A549 treated with ZK216348 at 1 μM for 4 hours (cell line): ENCODE data around the gene NAT16. TPM values are rescaled to one million over a fixed set of nuclear protein-coding genes. Genes with fewer than 3 reads are reported as not detected.

Source experiments
- total RNA-seq: library from RNA; stranded (reverse); fragments of 200-300 nt; extraction: Qiagen RNA extraction; gene quantifications from 5 replicates; pipeline ENCODE4 v1.2.3, GENCODE V29; 2022; ENCODE audit warnings: low read depth

NAT16 gene
- total RNA-seq = 0.13 to 0.29 TPM (median 0.22 TPM) in 5 replicates

DNA sequence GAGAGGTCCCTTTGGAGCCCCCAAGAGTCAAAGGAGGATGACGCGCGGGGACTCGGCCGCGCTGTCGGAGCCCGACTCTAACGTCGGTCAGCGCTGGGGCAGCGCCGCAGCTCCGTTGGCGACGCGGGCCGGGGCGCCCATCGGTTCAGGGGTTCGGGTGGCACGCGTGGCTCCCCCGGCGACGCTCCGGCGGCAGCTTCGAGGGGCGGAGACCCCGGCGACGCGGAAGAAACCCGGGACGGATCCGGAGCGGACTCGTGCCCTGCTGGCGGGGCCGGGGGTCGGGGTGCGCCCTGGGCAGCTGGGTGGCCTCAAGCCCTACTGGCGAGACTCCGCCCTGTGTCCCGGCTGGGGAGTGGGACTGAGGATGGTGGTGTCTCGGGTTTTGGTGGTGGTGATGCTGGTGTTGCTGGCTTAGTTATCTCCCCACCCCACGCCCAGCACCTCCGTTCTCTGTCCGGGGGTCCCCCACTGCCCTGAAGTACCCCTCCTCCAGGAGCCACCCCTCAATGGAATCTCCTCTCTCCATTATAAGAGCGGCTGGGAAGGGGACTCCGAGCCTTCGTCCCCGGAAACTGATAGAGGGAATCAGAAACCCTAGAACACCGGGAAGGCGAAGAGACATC is at the start of gene NAT16:
Gene NAT16 (minus strand): TSS at position 164 of the 626 bp plus-strand sequence. CDS start 5,486 bp downstream, outside the sequence.

DNA sequence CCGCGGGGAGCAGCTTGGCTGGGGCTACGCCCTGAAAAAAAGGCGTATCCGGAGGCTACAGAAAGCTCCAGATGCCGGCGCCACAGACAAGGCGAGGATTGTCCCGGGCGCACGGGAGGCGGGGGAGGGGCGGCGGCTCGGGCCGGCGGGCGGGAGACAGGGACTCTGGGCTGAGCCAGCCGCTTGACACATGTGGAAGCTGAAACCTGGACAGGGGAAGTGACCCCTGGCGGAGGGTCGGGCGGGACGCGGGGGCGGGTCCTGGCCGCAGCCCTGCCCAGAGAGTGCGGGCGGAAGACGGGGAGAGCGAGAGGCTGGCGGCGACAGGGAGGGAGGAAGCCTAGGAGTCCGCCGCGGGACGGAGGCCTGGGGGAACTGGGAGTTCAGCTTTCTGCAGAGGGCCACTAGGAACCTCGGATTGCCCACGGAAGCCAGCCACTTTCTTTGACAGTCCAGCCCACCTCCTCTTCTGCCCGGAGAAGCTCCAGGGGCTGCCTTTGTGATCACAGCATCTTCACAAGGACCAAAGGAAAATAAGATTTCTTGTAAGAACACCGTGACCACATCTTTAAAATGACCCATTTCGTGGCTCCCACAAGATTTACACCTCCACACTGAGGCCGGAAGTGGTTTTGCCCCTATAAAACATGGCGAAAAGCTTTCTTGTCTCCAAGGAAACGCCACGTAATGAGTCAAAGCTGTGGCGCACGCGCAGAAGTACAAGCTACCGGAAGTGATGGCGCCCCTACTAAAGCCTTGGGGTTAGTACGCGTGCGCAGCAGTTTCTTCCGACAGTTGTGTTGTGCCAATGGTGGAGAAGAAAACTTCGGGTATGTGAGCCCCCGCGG is 37.5 kb upstream of the NAT16 start, which contains the start of the genes PLOD3 and ZNHIT1:
Gene PLOD3 (minus strand): TSS at position 194 of the 848 bp plus-strand sequence. CDS start 307 bp downstream, outside the sequence.
Gene ZNHIT1 (plus strand): TSS at position 778 of the 848 bp plus-strand sequence. CDS start 31 bp downstream, at position 809.

GRCh38 chr7:101200862-101201599 is 20.9 kb upstream of the NAT16 start, which contains the start of gene MOGAT3:
Gene MOGAT3 (minus strand): TSS chr7:101201036. CDS start chr7:101200854, 182 bp downstream.

GRCh38 chr7:101165075-101165957 is 14.8 kb downstream of the NAT16 start, which contains the start of gene VGF:
Gene VGF (minus strand): TSS chr7:101165569. CDS start chr7:101164843, 726 bp downstream.

GRCh38 chr7:101153969-101154692 is 26.0 kb downstream of the NAT16 start, which contains the start of gene AP1S1:
Gene AP1S1 (plus strand): TSS chr7:101154476. CDS start chr7:101154515, 39 bp downstream.

GRCh38 chr7:101126651-101127459 is 53.2 kb downstream of the NAT16 start, which contains the start of gene SERPINE1:
Gene SERPINE1 (plus strand): TSS chr7:101127104. CDS start chr7:101128394, 1,290 bp downstream.

Other genes with a start within 250 kb of the NAT16 start
- 9.8 to 23.5 TPM (median 22.0 TPM) in 5 replicates for gene MUC3A, start 230.8 kb downstream of the NAT16 start, total RNA-seq
- 10.8 to 20.4 TPM (median 16.4 TPM) in 5 replicates for gene MUC12, start 210.7 kb downstream of the NAT16 start, total RNA-seq
- 0.01 to 0.30 TPM (median 0.02 TPM) in 5 replicates for gene MUC17, start 160.2 kb downstream of the NAT16 start, total RNA-seq
- gene TRIM56, start 94.8 kb downstream of the NAT16 start, total RNA-seq = 8.6 to 18.6 TPM (median 14.5 TPM) in 5 replicates
- 1,301 to 1,792 TPM (median 1,475 TPM) in 5 replicates for gene SERPINE1, start 53.2 kb downstream of the NAT16 start, total RNA-seq
- 133 to 146 TPM (median 140 TPM) in 5 replicates for gene AP1S1, start 25.8 kb downstream of the NAT16 start, total RNA-seq
- gene VGF, start 14.7 kb downstream of the NAT16 start, total RNA-seq = 8.9 to 26.8 TPM (median 17.5 TPM) in 5 replicates
- not detected in 5 replicates for gene MOGAT3, start 20.7 kb upstream of the NAT16 start, total RNA-seq
- 66.1 to 89.3 TPM (median 85.4 TPM) in 5 replicates for gene PLOD3, start 37.3 kb upstream of the NAT16 start, total RNA-seq
- gene ZNHIT1, start 37.9 kb upstream of the NAT16 start, total RNA-seq = 63.7 to 98.7 TPM (median 88.6 TPM) in 5 replicates
- gene CLDN15, start 57.5 kb upstream of the NAT16 start, total RNA-seq = 6.5 to 14.6 TPM (median 12.5 TPM) in 5 replicates
- gene FIS1, start 64.8 kb upstream of the NAT16 start, total RNA-seq = 113 to 155 TPM (median 140 TPM) in 5 replicates
- gene IFT22, start 141.5 kb upstream of the NAT16 start, total RNA-seq = 50.6 to 55.2 TPM (median 52.1 TPM) in 5 replicates
- gene COL26A1, start 182.6 kb upstream of the NAT16 start, total RNA-seq = 0.18 to 0.62 TPM (median 0.44 TPM) in 5 replicates